ENCODE results near the gene C2orf74.

DNA sequence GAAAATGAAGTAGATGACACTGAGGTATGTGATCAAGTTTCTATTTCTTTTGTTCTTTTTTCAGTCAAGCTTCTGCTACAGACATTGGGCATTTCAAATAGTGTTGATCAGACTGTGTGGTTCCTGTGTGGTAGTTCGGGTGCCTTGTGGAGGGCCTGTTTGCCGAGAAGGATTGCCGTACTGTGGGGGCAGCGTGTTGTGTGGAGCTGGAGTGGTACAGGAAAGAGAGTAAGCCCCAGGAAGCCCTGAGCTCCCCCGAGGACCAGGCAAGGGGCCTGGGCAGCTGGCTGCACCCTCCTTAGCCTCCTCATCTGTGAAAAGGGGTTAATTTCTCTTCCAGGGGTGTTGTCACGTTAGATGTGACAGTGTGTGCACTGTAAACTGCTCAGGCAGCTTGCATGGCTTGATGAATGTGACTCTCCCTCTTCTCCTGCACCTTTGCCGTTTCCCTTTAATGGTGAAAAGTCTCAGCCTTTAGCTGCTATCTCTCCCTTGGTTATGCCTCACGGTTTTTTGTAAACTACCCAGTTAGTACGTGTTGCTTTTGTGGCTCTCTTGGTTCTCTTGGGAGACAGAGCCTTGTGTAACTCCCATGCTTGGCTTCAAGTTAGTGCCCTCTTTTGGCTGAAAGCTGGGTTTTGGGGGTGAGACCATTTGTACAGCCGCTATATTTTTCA, 19.5 kb downstream of the C2orf74 start:
- TF ChIP-seq POLR2A (IDR thresholded peaks at IDR 0.05) = no peak
- TF ChIP-seq, protein P1, sequence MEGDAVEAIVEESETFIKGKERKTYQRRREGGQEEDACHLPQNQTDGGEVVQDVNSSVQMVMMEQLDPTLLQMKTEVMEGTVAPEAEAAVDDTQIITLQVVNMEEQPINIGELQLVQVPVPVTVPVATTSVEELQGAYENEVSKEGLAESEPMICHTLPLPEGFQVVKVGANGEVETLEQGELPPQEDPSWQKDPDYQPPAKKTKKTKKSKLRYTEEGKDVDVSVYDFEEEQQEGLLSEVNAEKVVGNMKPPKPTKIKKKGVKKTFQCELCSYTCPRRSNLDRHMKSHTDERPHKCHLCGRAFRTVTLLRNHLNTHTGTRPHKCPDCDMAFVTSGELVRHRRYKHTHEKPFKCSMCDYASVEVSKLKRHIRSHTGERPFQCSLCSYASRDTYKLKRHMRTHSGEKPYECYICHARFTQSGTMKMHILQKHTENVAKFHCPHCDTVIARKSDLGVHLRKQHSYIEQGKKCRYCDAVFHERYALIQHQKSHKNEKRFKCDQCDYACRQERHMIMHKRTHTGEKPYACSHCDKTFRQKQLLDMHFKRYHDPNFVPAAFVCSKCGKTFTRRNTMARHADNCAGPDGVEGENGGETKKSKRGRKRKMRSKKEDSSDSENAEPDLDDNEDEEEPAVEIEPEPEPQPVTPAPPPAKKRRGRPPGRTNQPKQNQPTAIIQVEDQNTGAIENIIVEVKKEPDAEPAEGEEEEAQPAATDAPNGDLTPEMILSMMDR (IDR thresholded peaks at IDR 0.05) = no peak
